Adrenal gland (tissue), 12 donors: ENCODE measurements around the gene TNRC6C. TPM values are rescaled to one million over a fixed set of nuclear protein-coding genes. Genes with fewer than 3 reads are reported as not detected.
A peak's percentile ranks its signal among the peaks of the same experiment; 100 is the strongest.

ENCODE experiments used
- DNase-seq, 7 donors: peaks; one replicate each; pipeline ENCODE4 v3.0.0-alpha.2; 2019 to 2020
- H3K27ac ChIP-seq, 5 donors: fragments of 200-600 bp; sonication (generic) in 4 of 5; 1 replicate in 3 of 5; 2 replicates in 2 of 5; pipeline versions ENCODE4 v1.5.1 to v1.8.0; 2016 to 2020; ENCODE audit warnings: mild to moderate bottlenecking in 1 of 5
- H3K27me3 ChIP-seq: fragments of 200-600 bp; 2 replicates; pipeline ENCODE4 v1.8.0; 2021
- H3K36me3 ChIP-seq, 2 donors: fragments of 200-600 bp; replicated peaks in 1 of 2; 1 replicate in 1 of 2; 2 replicates in 1 of 2; pipeline versions ENCODE4 v1.5.1 to v1.8.0; 2018 to 2022
- H3K4me1 ChIP-seq, 2 donors: fragments of 200-600 bp; replicated peaks in 1 of 2; 1 replicate in 1 of 2; 2 replicates in 1 of 2; pipeline versions ENCODE4 v1.5.1 to v1.8.0; 2018 to 2021
- H3K4me3 ChIP-seq, 4 donors: fragments of 200-600 bp; sonication (generic) in 3 of 4; one replicate each; pipeline ENCODE4 v1.5.1; 2016 to 2018
- H3K9me3 ChIP-seq, 3 donors: fragments of 200-600 bp; sonication (generic) in 1 of 3; replicated peaks in 1 of 3; 1 replicate in 2 of 3; 2 replicates in 1 of 3; pipeline versions ENCODE4 v1.5.1 to v1.8.0; 2016 to 2021
- CTCF ChIP-seq, 6 experiments: fragments of 450-650 bp in 4 of 6; fragments of 200-600 bp in 2 of 6; sonication (generic) in 1 of 6; IDR thresholded peaks; 1 replicate in 5 of 6; 2 replicates in 1 of 6; pipeline versions ENCODE4 v1.5.1 to v1.8.0; 2016 to 2021; ENCODE audit warnings: antibody characterized with exemption in 6 of 6, mild to moderate bottlenecking in 2 of 6, moderate library complexity in 1 of 6
- POLR2A ChIP-seq, 2 donors: fragments of 450-650 bp; IDR thresholded peaks; one replicate each; pipeline ENCODE4 v1.6.1; 2017; ENCODE audit warnings: antibody characterized with exemption in 2 of 2, mild to moderate bottlenecking in 2 of 2, moderate library complexity in 1 of 2
- WGBS, 4 donors: extraction: QIAGEN DNeasy Blood & Tissue Kit in 2 of 4; methylation state at CpG; one replicate each; pipeline versions ENCODE4 v1.1.5 to v1.1.7; 2013 to 2017; 5-methylcytosine and 5-hydroxymethylcytosine counted together
- intact Hi-C, 2 donors: fragments of 100-400 bp; cut with DNase I; formaldehyde crosslinking; loops; one replicate each; pipeline versions ENCODE4 v1.14.1 to v1.15.0; 2022 to 2023
- polyA plus RNA-seq, 3 donors: library from polyadenylated mRNA; stranded (reverse); fragments of 200-250 nt in 2 of 3; fragments of 350-450 nt in 1 of 3; fragmentation: Illumina TruSeq in 1 of 3; extraction: RNeasy Lipid Tissue Mini Kit (QIAGEN cat#74804) in 1 of 3; gene quantifications; one replicate each; pipeline ENCODE4 v1.2.3, GENCODE V29; 2013 to 2014
- total RNA-seq, 9 donors: library from RNA; depleted of rRNA in 4 of 9; stranded (reverse); fragments of >200 nt in 4 of 9; fragments of 120-200 nt in 1 of 9; fragmentation: NEBNext Ultra II Directional in 1 of 9; extraction: Animal tissue kit (Norgen Biotek cat#: 25700) in 1 of 9; gene quantifications; one replicate each; pipeline versions ENCODE4 v1.1.0 to v1.2.4, GENCODE V29; 2013 to 2023
- donor health status: healthy with polysubstance abuse.
- donor health status: Bipolar disorder and iron deficiency.
- donor health status: DM: yes; HTN: yes; CAD: no.
- donor health status: DM: no; HTN: no; CAD: no.
- donor health status: DM: no; HTN: no; CAD: no.
- donor health status: DM: yes; HTN: yes; CAD: no.

Gene TNRC6C
- total and polyA plus RNA-seq, 12 donors = 2.8 to 18.7 (median 11.2) TPM

GRCh38 chr17:78105551-78105950 is 147.0 kb downstream of the TNRC6C start:
- Histone ChIP-seq H3K27me3 (no peaks in the 10 kb centered on the region), H3K4me1 (no peaks in the 10 kb centered on the region), H3K27ac (no peak overlapping the region), H3K36me3 (peaks cover 0 to 26% of the 10 kb centered on the region in 2 donors), H3K4me3 (no peak overlapping the region), H3K9me3 (no peaks in the 10 kb centered on the region)
- intact Hi-C loops = no loop called here
- TF ChIP-seq POLR2A (IDR thresholded peaks at IDR 0.05) (no peak), CTCF (IDR thresholded peaks at IDR 0.05) (no peak)
- DNase-seq = no peak
- WGBS, 4 donors = 83 to 89% (median 86%) methylated on average over 13 of the region's 13 CpGs

DNA sequence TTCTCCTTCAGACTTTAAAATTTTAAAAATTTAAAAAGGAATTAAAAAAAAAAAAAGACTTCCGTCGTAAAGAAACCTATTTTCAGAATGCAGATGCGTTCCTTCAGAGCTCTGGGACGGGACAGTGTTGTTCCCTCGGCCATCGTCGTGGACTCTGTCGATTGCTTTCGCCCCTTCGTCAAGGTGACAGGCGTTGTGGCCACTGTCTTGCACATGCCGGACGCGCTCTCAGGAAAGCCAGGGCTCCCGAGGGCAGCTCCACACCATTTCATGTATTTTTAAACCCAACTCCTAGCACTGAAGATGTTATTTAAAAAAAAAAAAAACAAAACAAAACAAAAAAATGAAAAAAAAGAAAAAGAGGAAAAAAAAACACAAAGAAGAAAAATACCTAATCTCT is 147.7 kb downstream of the TNRC6C start:
- TF ChIP-seq POLR2A (IDR thresholded peaks at IDR 0.05) (no peak), CTCF (IDR thresholded peaks at IDR 0.05) (no peak)
- WGBS, 4 donors = 85 to 92% (median 89%) methylated on average over 15 of the region's 15 CpGs
- no peaks in the 10 kb centered on the region for H3K27me3 ChIP-seq
- intact Hi-C loops = no loop called here
- H3K27ac ChIP-seq = no peak overlapping the region
- H3K9me3 ChIP-seq = no peaks in the 10 kb centered on the region
- no peak for DNase-seq
- H3K36me3 ChIP-seq = peaks cover 0 to 26% of the 10 kb centered on the region in 2 donors
- H3K4me1 ChIP-seq = no peaks in the 10 kb centered on the region
- no peak overlapping the region for H3K4me3 ChIP-seq

DNA sequence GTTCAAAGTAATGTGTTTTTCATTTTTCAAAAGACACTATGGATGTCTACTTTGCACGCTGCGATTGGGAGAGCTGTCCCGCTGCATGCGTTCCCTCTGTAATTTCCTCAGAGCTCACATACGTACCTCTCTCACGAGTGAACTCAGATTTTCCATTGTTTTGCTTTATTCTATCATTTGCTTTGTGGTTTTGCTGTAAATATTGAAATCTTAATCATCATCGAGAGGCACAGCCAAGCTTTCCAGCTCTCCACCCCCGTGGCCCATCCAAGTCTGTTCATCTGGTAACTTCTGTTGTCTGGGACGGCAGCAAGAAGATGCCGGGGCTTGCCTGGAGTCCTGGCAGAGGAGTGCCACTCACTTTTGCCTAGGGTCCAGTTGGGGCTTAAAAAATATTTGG is 149.0 kb downstream of the TNRC6C start:
- intact Hi-C loops = no loop called here
- Histone ChIP-seq H3K27ac (no peak overlapping the region), H3K36me3 (peaks cover 0 to 26% of the 10 kb centered on the region in 2 donors)

GRCh38 chr17:78107976-78108725 is 149.6 kb downstream of the TNRC6C start:
- Histone ChIP-seq H3K4me3 (no peak overlapping the region), H3K9me3 (no peaks in the 10 kb centered on the region), H3K27ac (no peak overlapping the region), H3K36me3 (peaks cover 0 to 22% of the 10 kb centered on the region in 2 donors), H3K27me3 (no peaks in the 10 kb centered on the region), H3K4me1 (no peaks in the 10 kb centered on the region)
- no peak for TF ChIP-seq CTCF (IDR thresholded peaks at IDR 0.05)
- DNase-seq = peak in 1 of 7 donors; percentile 13
- WGBS, 4 donors = 86 to 91% (median 90%) methylated on average over 20 to 21 of the region's 21 CpGs
- intact Hi-C loops = no loop called here

More for the DNA sequence above, 149.0 kb downstream of the TNRC6C start:
- TF ChIP-seq CTCF (IDR thresholded peaks at IDR 0.05) = no peak
- no peak for TF ChIP-seq POLR2A (IDR thresholded peaks at IDR 0.05)
- DNase-seq = no peak
- no peaks in the 10 kb centered on the region for H3K27me3 ChIP-seq
- no peaks in the 10 kb centered on the region for H3K9me3 ChIP-seq
- no peaks in the 10 kb centered on the region for H3K4me1 ChIP-seq
- H3K4me3 ChIP-seq = no peak overlapping the region
- 88 to 92% (median 88%) methylated on average over 10 of the region's 10 CpGs for whole genome bisulfite sequencing, 4 donors
